NCI-H2081 (cell line): ENCODE data around the gene CEP170B.
"Not testable (repeated sequence)": the region's sequence is repeated elsewhere in the genome, so short reads cannot be mapped to it uniquely, and the experiment has no call there.

ENCODE experiments used
- DNase-seq, 2 experiments: peaks; one replicate each; lab custom pipeline; 2025; lab: John Stamatoyannopoulos, UW

Gene CEP170B

DNA sequence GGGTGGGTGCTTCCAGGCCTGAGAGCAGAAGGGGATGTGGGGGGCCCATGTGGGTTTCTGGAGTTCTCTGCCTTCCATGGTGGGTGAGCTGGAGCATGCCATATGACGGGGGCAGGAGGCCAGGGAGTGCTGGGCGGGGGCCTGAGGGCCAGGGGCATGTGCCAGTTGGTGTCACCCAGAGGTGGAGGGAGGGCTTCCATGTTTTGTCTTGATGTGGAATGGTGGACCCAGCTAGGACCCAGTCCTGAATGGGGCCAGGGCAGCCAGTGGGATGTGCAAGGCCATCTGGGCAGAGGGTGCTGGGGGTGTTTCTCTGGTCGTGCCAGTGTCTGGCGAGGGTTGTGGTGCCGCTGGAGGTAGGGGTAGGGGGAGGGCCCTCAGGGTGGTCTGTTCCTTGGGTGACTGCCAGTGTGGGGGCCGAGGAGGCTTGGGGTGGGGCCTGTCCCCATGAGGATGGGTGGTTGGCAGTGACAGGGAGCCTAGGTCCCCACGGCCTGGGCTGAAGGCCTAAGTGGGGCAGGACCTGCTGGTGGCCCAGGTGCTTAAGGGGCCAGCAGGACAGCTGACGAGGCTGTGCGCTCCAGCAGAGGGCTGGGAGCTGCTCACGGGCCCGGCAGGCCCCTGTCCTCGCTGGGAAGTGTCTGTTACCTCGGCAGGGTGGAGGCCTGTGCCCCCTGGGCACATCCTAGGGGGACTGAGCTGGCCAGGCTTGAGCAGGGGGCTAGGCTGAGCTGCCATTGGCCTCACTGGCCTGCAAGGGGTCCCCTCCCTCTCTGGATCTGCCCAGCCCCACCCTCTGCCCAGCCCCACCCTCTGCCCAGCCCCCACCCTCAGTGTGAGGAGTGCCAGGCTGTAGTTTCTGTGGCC, 26.8 kb downstream of the CEP170B start:
- DNase-seq = no peak

DNA sequence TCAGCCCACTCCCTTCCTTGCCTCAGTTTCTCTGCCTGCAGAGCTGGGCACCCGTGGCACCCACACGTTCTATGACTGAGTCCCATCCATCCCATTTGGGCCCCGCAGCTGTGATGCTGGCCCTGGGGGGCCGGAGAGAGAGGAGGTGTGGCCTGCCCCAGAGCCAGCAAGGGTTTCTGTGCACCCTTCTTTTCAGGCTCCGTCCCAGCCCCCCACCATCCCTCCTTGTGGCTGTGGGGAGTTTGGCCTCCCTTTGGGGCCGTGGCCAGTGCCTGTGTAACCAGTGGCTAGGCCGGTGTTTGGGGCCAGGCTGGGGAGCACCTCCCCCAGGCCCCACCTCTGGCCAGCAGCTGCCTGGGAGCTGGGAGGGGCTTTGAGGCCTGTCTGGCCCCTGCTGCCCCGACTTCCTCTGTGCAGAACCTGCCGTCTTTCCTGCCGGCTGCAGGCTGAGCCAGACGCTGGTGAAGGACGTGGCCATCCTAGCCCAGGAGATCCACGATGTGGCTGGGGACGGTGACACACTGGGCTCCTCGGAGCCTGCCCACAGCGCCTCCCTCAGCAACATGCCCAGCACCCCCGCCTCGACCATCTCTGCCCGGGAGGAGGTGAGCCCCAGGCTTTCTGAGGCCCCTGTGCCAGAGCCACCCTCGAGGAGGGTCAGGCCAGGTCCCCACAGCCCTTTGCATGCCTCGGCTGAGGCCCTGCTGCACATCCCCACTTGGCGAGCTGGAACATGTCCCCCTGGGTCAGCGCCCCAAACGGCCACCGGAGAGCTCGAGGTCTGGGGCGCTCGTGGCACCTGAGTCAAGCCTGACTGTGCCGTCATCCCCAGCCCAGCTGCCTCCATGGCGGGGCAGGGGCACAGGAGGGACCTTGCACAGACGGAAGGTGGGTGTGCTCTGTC, 27.7 kb downstream of the CEP170B start:
- DNase-seq = no peak

DNA sequence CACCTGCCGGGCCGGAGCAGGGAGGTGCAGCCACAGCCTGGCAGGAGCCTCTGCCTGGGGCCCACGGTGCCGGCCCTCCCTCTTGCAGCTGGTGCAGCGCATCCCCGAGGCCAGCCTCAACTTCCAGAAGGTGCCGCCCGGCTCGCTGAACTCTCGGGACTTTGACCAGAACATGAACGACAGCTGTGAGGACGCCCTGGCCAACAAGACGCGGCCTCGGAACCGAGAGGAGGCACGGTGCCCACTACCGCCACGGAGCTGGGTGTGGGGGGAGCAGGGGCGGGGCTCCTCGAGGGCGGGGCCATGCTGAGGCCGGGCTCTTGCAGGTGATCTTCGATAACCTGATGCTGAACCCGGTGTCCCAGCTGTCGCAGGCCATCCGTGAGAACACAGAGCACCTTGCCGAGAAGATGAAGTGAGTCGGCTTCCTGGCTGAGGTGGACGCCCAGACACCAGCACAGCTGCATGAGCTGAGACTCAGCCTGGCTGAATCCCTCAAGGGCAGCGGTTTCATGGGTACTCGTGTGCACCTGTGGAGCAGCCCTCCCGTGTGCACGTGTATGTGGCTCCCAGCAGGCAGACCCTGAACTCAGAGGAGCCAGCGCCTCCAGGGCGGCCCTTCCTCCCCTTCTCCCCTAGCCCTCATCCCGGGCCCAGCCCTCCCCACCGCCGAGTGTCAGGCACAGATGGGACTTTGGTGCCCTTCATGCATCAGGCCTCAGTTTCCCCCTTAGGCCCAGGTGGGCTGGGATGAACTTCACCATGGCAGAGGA, 28.6 kb downstream of the CEP170B start:
- no peak for DNase-seq

DNA sequence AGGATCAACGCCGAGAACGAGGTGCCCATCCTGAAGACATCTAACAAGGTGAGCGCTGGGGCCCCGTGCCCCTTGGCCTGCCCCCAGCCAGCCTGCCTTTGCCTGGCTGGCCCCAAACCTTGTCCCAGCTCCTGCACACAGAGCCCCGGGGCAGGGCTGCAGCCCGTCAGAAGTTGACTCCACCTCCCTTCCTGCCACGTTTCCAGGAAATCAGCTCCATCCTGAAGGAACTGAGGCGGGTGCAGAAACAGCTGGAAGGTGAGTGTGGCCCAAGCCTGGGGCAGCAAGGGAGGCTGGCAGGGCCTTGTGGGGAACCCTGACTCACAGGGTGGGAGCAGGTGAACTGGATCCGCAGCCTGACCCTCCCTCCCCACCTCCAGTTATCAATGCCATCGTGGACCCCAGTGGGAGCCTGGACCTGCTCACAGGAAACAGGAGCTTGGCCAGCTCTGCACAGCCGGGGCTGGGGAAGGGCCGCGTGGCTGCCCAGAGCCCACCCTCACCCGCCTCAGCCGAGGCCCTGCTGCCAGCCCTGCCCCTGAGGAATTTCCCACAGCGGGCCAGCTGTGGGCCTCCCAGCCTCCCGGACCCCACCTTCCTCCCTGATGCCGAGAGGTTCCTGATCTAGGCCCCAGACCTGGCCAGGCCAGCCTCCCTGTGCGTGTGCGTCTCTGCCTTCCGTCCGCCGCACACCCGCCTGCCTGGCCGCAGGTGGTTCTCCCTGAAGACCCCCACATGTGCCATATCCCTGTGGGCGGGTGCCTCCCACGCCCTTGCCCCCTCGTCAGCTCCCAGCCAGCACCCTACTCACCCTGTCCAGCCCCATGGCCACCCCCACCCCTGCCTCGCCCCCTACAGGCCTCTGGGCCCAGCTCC, 29.5 kb downstream of the CEP170B start:
- DNase-seq = no peak

DNA sequence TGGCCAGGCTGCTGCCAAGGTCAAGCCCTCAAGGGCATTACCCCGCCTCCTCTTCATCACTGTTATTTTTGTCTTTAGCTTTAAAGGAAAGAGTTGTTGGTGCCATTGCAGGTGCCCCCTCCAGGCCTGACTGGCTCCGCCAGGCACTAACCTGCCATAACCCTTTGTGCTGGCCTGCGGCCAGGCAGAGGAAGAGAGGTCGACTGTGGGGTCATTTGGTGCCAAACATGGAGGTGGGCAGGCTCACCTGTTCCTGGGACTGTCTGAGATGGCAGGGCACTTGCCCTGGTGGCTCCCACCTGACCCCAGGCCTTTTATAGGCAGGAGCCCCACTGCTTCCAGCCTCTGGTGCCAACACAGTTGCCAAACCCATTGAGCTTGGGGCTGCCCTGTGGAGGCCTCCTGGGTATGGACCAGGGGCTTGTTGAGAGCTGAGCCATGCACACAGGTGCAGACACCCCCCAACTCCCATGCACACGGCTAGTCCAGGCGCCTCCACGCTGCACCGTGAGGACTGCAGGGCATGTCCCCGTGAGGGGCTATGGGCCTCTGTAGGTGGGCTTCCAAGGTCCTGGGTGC, 30.2 kb downstream of the CEP170B start:
- DNase-seq = no peak

DNA sequence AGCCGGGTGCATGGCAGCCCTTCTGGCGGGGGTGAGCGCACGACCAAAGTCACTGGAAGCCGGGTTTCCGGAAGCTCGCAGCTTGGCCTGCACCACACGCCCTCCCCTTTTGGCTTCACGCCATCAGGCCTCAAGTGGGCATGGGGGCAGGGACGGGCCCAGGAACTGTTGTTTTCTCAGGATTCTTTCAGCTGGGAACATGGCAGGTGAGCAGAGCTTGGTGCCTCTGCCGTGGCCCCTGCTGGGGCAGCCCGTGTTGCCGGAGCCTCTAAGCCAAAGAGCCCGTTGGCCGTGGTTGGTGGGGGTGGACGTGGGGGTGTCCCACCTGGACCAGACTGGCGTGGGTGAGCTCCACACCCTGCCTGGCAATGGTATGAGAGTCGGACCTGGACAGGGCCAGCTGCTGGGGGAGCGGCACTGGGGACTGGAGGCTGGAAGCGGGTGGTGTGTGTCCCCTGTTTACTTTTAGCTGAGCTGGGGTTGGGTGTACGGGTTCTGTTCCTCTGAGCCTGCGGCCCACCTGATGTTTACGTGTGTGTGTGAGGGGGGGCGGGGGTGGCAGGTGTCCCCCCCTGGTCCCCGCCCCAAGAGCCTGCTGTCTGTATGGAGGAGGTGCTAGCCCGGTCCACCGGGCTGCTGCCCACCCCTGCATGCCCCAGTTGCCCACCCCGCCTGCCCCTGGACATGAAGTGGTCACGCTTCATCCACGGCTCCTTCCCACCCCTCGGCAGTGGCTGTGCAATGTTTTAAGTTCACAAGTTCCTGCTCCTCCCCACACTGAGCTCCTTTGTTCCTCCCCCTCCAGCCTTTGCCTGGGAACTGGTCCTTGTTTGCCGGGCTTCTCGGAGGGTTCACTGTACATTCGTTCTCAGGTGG, 31.0 kb downstream of the CEP170B start:
- DNase-seq = peak; percentile 46 to 66

DNA sequence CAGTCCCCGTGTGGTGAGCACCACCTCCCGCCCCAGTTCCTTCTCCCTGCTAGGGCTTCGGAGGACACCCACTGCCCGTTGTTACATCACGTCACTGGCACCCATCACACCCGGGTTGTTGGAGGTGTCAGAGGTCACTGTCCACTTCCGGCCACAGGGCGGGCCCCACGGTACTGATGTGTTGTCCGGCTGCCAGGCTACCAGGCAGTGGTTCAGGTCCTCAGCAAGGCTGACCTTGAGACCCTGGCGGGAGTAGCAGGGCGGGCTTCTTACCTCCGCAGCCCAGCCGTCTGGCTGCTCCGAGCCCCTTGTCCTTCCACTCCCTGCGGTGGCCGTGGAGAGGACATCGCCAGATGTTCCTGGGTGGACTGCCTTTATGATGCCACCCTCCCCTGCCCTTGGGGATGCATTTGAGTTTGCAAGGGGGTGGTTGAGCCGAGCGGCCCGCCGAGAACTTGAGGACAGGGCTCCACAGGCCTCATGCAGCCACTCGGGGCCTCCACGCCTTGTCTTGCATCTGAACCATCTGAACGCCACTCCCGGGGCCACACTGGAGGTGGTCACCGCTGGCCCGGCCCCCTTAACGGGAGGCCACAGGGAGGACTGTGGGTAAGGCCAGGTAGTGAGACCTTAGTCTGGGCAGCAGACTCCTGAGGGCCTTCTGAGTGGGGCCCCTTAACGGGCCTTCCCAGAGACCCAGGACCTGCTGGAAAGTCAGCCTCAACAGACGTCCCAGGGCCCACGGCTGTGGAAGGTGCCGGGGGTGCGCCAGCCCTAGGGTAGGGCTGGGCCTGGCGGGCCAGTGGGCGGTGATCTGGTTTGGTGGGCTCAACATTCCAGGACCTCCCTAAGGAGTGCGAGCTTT, 32.5 kb downstream of the CEP170B start:
- no peak for DNase-seq

DNA sequence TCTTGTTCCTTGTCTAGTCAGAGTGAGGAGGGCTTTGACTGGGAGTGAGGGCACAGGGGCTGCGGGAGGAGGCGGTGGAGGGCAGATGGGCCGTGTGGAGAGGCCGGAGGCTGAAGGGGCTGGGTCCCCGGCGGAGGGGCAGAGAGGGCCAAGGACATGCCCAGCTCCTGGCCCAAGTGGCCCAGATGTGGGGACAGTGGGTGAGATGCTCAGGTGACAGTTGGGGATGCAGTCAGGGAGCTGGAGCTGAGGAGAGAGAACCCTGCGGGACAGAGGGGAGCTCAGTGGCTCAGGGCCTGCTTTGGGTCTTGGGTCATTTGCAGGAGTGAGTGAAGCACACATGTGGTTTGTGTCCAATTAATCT, 33.1 kb downstream of the CEP170B start:
- no peak for DNase-seq

DNA sequence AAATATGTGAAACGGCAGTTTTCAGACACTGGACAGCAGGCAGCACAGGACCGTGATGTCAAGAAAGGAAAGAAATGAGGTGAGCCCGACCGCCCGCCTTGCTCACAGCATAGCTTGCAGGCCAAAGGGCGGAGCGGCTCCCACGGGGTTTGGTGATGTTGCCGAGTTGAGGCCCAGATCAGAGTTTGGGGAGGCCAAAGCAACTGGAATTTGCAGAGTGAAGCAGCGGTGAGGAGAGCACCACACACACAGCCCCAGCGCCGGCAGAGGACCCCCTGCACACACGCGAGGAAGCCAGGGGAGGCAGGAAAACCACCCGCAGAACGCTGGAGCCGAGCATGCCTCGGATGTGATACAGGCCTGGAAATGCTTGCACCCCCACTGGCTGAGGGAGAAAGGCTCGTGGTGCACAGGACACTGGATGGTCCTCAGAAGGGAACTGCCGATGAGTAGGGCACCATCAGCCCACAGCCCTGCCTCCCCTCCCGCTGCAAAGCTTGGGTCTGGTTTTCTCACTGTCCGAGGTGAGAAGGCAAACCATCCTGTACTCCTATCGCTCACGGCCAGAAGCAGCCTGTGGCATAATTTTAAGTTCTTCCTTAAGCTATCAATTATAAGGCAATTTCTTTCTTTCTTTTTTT, 33.9 kb downstream of the CEP170B start:
- DNase-seq = no peak

DNA sequence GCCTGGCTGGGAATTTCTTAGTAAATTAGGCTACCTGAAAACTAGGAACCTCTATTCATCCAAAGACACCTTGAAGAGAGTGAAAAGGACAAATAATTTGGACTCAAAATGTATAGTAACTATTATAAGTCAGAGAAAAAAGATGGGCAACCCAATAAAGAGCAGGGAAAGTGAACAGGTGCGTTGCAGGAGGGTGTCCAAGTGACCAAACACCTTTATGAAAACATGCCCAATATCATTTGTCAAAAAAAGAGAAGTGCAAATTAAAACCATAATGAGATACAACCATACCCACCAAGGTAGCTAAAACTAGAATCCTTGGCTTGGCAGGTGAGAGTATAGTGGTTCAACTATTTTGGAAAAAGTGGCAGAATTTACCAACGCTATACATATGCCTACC, 34.7 kb downstream of the CEP170B start:
- no peak for DNase-seq

DNA sequence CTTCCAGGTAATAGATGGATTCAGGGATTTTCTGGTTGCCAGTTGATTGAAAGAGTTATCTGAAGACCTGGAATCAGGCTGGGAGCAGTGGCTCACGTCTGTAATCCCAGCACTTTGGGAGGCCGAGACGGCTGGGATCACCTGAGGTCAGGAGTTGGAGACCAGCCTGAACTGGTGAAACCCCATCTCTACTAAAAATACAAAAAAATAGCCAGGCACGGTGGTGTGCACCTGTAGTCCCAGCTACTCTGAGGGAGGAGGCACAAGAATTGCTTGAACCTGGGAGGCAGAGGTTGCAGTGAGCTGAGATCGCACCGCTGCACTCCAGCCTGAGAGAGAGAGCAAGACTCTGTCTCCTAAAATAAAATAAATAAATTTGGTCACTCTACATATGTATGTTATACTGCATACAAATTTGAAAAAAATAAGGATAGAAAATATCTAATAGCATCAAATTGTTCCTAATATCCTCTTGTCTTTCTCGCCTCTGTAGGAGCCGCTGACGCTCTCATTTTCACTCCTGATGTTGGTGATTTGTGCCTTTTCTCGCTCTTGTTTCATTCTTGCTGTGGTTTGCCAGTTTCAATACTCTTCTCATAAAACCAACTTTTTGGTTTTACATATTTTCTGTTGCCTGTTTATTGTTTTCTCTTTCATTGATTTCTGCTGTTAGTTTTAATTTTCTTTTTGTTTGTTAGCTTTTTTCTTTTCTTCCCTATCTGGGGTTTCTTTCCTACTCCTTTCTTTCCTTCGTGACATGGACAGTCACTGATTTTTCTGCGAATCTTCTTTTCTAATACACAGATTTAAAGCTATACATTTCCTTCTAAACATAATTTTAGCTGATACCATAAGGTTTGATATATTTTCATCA, 35.8 kb downstream of the CEP170B start:
- DNase-seq = no peak

DNA sequence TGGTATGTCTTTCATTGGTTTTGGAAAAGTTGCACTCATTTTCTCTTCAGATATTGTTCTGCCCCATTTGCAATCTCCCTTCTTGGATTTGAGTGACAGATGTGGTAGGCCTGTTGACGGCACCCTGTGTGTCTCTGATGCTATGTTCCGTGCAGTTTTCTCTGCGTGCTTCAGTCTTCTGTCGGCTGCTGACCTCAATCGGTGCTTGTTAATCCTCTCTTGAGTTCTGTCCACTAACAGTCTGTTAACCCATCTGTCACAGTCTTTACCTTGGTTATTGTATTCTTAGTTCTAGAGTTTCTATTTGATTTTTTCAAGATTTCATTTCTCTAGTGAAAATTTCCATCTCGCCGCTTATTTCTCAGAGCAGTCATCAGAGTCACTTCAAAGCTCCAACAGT, 38.9 kb downstream of the CEP170B start:
- no peak for DNase-seq

DNA sequence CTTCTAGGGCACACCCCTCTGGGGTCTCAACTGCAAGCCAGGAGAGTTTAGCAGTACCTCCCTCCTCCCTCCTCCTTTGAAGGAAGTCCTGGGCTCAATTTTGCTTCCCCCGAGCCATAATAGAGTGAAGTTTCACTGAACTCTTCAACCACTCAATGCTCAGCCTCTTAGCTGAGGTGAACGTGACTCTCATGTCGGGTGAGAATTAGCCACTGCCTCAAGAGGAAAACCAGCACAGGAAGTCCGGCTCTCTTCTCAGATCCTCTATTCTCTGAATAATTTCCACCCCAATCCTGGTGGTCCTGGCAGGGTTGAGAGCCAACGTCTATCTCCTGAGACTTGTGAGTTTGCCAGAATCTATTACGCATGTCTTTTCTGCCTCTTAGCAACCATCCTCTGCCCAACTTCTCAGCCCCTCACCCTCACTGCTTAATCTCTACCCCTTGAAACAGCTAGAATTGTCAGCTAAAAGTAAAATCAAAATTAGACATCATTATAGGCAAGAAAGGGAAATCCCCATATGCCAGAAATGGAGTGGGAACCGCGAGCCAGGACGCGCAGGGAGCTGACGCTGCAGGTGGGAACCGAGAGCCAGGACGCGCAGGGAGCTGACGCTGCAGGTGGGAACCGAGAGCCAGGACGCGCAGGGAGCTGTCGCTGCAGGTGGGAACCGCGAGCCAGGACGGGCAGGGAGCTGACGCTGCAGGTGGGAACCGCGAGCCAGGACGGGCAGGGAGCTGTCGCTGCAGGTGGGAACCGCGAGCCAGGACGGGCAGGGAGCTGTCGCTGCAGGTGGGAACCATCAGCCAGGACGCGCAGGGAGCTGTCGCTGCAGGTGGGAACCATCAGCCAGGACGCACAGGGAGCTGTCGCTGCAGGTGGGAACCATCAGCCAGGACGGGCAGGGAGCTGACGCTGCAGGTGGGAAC, 39.8 kb downstream of the CEP170B start:
- DNase-seq = not testable (repeated sequence)

DNA sequence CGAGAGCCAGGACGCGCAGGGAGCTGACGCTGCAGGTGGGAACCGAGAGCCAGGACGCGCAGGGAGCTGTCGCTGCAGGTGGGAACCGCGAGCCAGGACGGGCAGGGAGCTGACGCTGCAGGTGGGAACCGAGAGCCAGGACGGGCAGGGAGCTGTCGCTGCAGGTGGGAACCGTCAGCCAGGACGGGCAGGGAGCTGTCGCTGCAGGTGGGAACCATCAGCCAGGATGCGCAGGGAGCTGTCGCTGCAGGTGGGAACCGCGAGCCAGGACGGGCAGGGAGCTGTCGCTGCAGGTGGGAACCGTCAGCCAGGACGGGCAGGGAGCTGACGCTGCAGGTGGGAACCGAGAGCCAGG, 40.5 kb downstream of the CEP170B start:
- DNase-seq = not testable (repeated sequence)

DNA sequence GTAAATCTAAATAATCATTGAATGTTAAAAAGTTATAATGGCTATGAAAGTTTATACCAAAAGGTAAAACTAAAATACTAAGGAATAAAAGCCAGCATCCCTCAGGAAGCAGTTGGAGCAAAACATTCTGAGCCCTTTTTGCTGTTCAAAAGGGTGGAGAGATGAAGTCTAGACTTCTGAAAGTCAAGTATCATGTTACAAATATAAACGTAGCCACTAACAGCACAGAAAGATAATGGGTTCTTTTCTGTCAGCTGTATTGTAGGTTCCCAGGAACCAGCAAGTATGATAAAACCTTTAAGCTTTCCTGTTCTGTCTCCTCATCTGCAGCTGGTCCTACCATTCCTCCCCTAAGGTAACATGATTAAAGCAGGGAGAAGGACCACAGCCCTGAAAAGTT, 43.2 kb downstream of the CEP170B start:
- DNase-seq = no peak

DNA sequence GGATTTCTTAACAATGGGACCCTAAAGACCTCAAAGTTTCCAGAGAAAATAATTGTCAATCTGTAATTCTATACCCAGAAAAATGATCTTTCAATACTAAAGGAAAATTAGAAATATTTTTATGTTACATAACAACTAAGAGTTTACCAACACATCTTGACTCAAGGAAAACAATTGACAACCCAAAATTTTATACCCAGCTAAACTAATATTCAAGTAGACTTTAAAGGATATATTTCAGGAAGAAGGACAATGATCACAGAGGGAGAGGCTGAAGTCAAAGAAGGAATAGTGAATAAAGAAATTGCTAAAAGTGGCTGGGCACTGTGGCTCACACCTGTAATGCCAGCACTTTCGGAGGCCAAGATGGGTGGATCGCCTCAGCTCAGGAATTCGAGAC, 47.0 kb downstream of the CEP170B start:
- no peak for DNase-seq
